ENCODE data around the gene CCZ1B.
"Not testable (repeated sequence)": the region's sequence is repeated elsewhere in the genome, so short reads cannot be mapped to it uniquely, and the experiment has no call there.

The CCZ1B gene

GRCh38 chr7:6826151-6826550 is at the start of gene CCZ1B:
Gene CCZ1B (minus strand): TSS chr7:6826275. CDS start chr7:6826197, 78 bp downstream.
- peak; percentile 86 to 89 for DNase-seq

GRCh38 chr7:6875022-6875421 is 48.9 kb upstream of the CCZ1B start:
- not testable (repeated sequence) for DNase-seq

DNA sequence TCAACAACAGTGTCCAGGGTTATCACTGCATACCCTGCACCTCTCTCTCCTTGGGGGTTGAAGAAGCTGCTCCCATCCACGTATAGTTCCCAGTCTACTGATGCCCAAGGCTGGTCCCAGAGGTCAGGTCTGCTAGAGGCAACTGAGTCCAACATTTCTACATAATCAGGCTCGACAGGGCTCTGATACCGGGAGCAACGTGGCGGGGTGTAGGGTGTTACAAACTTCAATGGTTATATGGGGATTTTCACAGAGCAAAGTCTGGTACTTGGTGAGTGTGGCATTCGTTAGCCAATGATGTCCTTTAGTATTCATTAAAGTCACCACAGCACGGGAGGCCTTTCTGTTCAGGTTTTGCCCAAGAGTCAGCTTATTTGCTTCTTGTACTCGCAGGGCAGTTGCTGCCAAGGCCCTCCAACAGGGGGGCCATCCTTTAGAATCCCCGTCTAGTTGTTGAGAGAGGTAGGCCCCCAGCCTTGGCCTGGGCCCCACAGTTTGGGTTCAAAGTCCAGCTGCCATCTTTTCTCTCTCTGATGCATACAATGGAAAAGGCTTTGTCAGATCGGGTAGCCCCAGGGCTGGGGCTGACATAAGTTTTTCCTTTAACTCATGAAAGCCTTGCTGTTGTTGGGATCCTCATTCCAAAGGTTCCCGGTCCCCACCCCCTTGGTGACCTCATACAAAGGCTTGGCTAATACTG is 46.3 kb upstream of the CCZ1B start:
- DNase-seq, result not testable (repeated sequence)

GRCh38 chr7:6871421-6872144 is 45.5 kb upstream of the CCZ1B start:
- DNase-seq, result not testable (repeated sequence)

- DNase-seq, result not testable (repeated sequence)
These were observed 38.7 kb upstream of the CCZ1B start for GRCh38 chr7:6864751-6865150.

- not testable (repeated sequence) for DNase-seq
These were observed 38.1 kb upstream of the CCZ1B start for GRCh38 chr7:6864188-6864587.

DNA sequence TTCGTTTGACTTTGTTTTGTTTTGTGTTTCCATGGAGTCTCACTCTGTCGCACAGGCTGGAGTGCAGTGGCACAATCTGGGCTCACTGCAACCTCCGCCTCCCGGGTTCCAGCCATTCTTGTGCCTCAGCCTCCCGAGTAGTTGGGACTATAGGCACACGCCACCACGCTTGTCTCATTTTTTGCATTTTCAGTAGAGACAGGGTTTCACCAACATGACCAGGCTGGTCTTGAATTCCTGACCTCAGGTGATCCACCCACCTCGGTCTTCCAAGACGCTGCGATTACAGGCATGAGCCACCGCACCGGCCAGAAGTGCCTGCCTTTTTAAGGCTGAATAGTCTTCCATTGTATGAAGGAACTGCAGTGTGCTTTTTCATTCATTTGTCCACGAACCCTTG is 36.8 kb upstream of the CCZ1B start:
- not testable (repeated sequence) for DNase-seq

DNA sequence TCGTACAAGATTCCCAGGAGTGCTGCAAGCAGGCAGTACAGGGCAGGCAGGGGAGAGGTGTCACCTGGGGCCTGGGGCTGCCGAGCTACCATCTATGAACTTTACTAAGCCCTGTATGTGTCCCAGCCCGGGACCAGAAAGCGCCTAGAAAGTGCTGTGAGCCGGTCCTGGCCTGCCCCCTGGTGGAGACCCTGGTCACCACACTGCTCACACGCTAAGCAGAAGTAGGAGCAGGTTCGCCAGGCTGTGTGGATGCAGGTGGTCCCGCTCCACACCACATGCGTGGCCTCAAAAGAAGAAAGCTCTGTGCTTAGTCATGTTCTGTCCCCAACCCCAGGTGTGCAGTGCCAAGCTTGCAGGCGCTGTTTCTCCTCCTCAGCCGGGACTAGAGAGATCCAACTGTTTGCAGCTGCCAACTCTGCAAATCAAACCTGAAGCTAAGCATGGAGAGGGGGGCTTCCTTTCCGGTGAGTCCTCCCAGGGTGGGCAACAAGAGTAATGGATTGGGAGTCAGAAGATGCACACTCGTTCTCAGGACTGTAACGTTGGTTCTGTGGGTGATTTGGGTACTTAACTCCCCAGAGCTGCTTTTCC is 31.7 kb upstream of the CCZ1B start:
- peak; percentile 29 to 52 for DNase-seq

- DNase-seq, result not testable (repeated sequence)
These were observed 29.6 kb upstream of the CCZ1B start for GRCh38 chr7:6855563-6856131.

- not testable (repeated sequence) for DNase-seq
These were observed 28.9 kb upstream of the CCZ1B start for GRCh38 chr7:6854747-6855562.

DNA sequence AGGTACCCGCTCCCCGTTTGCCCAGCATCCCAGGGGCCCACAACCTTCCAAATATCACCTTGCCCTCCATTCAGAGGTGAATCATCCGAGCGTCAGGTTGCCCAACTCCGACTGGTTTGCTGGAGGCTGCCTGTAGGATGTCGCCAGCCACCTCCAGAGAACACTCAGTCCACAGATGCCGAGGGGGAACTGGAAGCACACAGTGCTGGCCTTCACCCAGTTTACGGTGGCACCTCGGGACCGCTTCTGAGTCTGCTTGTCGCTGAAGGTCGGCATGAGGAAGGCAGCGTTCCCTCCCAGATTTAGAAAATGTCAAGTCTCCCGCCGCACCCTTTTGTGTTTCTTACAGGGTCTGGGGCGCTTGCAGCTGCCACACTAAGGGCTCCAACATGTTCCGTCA is 27.6 kb upstream of the CCZ1B start:
- not testable (repeated sequence) for DNase-seq

DNA sequence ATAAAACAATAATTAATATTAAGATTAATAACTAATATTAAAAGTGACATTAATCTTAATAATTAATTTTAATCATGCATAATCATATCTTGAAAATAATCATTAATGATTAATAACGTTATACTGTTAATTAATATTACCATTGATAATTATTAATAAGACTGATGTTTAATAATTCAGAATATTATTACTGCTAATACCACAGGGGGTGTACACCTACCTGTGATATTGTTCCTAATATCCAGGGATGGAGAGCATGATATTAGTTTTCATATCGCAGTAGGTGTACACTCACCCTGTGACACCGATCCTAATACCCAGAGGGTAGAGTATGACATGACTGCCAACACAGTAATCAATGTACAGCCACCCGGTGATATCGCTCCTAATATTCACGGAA is 23.1 kb upstream of the CCZ1B start:
- not testable (repeated sequence) for DNase-seq

DNA sequence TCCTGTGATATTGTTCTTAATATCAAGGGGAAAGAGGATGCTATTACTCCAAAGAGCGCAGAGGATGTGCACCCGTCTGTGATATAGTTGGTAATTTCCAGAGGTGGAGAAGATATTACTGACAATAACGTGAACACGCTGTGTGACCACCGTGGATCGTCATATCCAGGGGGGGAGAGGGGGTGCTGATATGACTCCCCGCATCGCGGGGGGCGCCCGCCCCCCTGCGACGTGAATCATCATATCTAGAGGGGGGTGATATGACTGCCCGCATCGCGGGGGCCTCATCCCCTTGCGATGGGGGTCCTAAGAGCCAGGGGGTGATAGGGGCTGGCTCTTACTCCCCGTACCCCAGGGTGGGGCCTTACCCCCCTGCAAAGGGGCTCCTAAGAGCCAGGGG is 21.7 kb upstream of the CCZ1B start:
- DNase-seq, result not testable (repeated sequence)

DNA sequence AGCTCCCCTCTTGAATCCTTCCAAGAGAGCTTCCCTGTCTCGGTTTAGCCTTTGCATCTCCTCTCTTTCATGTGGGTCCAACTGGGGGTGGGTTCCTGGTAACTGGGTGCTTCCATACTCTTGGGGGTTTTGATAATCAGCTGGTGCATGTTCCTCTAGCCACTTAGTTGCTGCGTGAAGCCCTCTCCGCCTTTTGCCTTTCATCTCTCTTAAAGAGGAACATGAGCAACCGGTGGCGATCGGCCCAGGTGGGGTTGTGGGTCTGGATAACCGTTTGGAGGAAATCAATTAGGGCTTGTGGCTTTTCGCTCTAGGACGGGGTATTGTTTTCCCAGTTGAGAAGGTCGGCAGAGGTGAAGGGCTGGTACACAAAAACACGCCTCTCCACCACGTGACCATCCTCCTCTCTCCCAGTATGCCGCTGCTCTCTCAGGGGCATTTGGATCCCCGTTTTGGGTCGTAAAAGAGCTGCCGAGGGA is 19.9 kb upstream of the CCZ1B start:
- DNase-seq, result not testable (repeated sequence)

DNA sequence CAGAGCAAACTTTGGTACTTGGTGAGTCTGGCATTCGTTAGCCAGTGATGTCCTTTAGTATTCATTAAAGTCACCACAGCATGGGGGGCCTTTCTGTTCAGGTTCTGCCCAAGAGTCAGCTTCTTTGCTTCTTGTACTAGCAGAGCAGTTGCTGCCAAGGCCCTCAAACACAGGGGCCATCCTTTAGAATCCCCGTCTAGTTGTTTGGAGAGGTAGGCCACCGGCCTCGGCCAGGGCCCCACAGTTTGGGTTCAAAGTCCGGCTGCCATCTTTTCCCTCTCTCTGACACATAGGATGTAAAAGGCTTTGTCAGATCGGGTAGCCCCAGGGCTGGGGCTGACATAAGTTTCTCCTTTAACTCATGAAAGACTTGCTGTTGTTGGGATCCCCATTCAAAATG is 17.6 kb upstream of the CCZ1B start:
- DNase-seq, result not testable (repeated sequence)

- not testable (repeated sequence) for DNase-seq
These were observed 17.0 kb upstream of the CCZ1B start for GRCh38 chr7:6843092-6843491.

DNA sequence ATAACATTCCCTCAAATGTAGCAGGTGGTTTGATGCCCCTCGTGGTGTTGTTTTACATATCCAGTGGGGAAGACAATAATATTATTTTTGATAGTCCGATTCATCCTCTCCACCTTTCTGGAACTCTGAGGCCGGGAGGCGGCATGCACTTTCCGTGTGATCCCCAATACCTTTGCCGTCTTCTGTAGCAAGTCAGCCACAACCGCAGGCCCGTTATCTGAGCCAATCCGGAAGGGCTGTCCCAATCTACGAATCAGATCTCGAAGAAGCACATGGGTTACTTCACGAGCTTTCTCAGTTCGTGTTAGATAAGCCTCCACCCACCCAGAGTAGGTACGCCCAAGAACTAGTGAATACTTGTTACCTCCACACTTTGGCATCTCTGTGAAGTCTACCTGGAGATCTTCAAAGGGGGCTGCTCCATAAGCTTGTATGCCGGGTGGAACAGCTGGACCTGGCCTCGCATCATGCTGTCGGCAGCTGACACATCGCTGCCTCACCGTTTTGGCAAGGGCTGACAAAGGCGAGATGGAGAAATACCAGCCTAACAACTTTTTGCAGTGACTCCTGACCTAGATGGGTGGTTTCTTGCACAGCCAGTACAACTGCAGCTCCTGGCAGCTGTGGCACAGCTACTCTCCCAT is 16.3 kb upstream of the CCZ1B start:
- not testable (repeated sequence) for DNase-seq

DNA sequence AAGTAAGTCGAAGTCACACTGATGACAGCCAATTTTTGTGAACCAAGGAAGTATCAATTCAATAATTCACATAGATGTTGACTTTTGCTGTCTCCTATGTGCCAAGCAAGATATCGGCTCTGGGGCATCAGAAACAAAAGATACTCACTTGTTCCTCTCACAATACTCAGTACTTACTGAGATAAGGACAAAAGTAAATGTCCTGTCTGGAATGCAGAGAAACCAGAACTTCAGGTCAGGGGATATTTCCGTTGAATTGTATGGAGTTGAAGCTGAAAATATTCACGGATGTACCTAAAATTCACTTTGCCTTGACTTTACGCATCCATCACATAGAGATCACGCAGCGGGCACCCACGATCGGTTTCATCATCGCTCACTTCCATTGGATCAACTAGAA is 11.0 kb upstream of the CCZ1B start:
- DNase-seq, result not testable (repeated sequence)

- not testable (repeated sequence) for DNase-seq
These were observed 9.4 kb upstream of the CCZ1B start for GRCh38 chr7:6835521-6835920.

DNA sequence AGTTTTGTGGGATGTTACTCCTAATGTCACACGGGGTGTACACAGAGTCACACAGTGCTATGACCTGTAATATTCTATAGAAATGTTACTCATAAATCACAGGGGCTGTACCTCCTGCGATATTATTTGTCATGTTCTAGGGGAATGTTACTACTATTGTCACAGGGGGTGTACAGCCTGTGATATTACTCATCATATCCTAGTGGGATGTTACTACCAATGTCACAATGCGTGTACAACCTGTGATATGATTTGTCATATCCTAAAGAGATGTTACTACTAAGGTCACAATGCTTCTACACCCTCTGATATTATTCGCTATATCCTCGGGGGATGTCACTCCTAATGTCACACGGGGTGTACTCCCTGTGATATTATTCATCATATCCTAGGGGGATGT is 7.6 kb upstream of the CCZ1B start:
- DNase-seq, result no peak

DNA sequence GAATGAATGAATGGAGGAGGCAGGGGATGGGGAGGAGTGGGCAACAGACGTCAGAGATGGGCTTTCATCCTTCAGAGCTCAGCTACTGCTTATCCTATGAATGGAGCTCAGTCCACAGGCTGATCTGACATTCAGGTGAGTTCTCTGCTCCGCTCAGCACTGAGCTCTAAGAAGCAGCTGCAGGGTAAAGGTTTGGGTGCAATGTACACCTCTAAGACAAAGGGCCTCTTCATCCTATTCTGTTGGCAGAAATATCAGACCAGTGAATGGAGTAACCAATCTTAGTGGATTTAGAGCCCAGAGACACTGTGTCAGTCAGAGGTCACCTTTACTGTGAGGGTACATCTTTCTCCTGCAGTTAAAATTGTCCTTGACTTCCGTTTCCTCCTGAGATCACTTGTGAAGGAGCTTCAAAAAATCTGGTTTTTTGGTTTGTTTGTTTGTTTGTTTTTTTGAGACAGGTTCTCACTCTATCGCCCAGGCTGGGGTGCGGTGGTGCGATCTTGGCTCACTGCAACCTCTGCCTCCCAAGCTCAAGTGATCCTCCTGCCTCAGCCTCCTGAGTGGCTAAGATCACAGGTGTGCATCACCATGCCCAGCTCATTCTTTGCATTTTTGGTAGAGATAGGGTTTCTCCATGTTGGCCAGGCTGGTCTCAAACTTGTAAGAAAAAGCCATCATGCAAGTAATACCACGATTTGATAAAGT is 5.1 kb upstream of the CCZ1B start:
- no peak for DNase-seq
